GM19238 (cell line): Measurements from ENCODE around the gene IHH.

Source experiments
- DNase-seq: peaks from one replicate; pipeline ENCODE4 v3.0.0; 2011; ENCODE audit warnings: low spot score; ENCODE audit not compliant: insufficient read length

The IHH gene

DNA sequence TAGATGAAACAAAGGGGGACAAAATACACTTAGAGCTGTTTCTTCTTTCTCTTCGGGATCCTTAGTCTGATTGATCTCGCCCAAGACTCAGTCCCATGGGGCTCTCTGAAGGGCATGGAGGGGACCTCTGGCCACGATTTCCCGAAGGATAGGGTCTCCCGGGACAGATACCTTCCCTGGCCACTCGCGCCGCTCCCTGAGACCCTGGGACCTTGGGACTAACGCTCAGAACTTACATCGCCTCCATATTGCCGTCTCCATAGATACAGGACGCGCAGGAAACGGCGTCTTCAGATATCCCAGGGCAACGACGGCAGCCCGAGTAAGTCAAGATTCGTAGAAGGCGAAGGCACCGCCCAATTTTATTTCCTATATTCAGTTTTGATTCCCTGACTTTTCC lies 19.5 kb downstream of the IHH start, which contains the start of gene CFAP65:
Gene CFAP65, minus strand, starts transcription at position 265 of the 400 bp plus-strand sequence. CDS start 2,468 bp downstream, outside the sequence.
- DNase-seq: no peak

DNA sequence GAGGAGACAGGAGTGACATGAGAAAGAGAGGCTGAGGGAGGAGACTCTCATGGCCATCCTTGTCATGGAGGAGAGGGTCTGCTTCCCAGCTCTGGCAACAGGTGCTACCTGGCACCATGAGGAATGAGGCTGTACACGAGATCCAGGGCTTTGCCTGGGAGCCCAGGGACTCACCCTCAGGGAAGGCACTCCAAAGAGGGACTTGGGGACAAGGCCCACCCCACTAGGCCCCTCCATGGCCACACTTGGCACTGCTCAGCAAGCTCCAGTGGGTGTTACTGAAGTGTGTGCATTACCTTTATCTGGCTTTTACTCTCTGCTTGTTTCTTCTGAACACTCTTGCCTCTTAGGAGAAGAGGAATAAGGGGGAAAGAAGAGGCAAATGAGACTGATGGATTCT lies 22.1 kb downstream of the IHH start:
- DNase-seq: no peak

DNA sequence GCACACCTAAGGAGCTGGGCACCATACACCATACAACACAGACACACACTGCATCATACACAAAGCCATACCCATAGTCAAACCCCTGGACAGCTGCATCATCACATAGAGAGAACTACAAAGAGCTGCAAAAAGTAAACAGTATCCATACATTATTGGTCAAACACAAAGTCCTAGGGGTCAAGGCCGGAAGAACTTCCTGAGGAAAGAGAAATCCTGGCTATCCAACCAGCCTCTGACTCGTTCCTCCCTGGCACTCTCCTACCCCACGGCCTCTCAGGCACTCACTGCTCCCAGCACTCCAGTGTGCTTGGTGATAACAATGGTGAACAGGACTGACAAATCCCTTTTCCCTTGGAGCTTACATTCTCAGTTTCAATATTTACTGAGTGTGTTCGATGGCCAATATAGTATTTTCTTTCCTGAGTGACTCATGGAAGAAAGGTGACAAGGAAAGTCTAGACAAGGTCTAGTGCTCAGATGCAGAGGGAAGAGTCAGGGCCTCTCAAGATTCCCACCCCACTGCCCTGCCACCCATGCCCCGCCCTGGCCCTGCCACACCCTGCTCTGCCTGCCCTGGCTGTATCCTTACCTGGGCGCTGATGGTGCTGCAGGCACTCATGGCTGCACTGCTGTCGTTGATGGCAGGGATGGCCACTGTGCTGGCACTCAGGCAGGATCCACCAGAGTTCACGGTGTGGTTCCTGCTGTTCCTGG lies 22.8 kb downstream of the IHH start:
- no peak for DNase-seq

DNA sequence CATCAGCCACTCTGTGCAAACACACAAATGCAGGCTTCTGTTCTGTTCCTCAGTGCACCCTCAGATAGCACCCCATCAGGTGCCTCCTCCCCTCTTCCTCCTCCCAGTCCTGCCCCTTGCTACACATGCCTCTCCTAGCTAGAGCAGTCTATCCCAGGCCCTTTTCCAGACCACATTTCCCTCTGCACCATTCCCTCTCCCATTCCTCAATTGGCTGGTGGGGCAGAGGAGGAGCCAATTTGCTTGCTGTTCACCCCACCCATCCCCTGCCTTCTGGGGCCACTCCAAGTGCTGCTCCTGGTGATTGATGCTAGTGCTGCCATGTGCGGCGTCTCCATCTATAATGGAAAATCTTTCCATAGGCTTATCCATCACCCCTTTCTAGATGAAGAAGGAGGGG lies 24.8 kb downstream of the IHH start:
- no peak for DNase-seq

DNA sequence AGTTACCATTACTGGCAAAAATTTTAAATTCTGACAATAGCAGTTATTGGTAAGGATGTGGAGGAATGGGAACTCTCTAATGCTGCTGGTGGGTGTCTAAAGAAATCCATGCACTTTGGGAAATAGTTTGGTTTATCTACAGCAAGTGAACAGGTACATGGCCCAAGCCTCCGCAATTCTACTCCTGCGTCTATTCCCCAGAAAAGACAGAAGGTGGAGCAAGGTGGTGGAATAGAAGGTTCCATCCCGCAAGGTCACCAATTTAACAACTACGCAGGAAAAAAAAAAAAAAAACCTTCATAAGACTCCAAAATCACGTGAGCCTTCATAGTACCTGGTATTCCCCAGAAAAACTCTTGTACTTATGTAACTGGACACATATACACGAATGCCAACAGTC lies 25.9 kb downstream of the IHH start:
- no peak for DNase-seq

DNA sequence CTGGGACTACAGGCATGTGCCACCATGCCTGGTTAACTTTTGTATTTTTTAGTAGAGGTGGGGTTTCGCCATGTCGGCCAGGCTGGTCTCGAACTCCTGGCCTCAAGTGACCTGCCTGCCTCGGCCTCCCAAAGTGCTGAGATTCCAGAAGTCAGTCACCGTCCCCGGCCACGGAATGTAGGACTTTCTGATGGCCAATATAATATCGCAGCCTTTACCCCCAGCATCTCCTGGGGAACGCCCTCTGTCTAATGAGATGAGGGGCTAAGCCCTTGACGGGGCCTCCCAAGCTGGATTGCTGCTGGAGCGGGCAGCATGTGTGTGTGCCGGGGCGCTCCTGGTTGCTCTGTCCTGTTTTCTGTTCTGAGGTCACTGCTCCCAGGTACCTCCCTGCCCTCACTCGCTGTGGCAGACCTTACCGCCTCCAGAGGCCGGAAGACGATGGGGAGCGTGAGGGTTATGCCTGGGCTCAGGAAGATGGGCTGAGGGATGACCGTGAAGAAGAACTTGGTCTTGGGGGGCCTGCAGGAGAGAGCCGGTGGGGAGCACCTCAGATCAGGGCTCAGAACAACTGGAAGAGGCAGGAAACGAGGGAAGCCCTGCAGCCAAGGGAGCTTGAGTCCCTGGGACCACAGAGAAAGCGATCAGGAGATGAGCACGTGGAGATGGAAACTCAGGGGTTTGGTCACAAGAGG lies 28.5 kb downstream of the IHH start:
- DNase-seq: no peak

DNA sequence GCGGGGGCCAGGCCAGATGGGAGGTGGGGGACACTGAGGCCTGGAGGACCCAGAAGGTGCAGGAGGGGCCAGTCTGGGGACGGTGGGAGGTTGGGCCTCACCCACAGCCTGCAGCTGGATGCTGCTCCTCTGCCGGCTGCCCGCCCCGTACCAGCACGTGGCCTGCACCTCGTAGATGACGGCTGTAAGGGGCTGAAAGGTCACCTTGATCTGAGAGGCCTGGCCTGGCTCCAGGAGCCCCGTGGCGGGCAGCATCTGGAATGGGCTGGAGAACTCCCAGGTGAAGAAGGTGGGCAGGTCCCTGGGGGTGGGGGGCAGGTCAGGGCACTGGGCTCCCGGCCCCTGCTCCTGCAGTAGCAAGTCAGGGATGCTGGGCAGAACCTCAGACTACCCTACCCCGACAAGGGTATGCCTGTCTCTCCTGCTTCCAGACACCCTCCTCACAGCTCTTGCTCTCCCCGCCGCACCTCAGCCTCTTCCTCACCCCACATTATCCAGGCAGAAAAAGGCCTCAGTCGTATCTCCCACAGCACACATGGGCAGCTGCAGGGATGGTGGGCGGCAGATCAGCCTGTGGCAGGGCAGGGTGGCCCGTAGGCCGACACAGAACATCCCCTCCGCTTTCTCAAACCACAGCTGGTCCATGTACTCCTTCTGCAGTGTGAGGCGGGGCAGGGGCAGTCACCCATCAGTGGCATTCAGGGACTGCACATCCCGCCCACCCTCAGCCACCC lies 29.5 kb downstream of the IHH start:
- DNase-seq: no peak

DNA sequence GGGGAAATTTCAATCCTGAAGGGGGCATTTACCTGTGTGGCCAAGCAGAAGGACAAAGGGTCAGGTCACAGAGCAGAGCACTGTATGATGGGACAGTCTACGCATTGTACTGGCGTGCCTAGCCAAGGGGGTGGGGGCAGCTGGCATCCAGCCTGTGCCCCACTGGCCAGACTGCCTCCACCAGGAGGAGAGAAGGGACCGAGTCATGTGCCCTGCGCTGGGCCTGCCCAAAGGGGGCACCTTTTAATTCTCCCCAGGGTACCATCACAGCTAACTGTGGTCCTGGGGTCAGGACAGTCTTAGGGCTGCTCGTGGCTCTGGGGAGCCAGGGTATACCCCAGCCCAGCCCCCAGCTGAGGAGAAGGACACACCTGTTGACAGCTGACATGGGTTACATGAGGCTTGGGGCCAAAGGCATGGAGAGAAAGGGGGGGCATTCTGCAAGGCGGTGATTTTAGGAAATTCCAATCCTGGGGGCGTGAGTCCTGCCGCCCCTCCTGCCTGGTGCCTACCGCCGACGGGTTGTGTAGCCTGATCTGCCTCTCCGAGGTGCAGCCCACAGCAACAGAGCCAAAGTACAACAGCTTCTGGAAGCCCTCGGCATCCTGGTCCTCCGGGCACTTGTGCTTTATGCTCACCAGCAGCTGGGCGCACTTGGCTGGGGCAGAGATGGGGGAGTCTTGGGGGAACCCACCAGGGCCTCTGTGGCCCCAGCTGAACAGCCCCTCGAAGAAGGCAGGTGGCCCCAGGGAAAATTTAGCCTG lies 30.4 kb downstream of the IHH start:
- no peak for DNase-seq

DNA sequence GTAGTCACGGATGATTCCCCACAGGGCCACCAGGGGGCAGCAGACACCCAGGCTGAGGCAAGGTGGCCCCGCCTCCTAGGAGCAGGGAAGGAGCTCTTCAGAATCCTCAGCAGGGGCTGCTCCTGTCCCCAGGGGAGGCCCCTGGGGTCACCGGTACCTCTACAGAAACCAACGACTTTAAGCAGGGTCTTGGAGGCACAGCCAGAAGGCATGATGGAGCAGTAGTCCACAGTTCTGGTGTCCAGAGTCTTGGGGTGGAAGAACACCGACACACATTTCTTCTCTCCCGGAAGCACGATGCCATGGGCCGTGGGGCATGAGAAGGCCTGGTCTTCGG lies 30.9 kb downstream of the IHH start:
- peak; percentile 64 for DNase-seq

DNA sequence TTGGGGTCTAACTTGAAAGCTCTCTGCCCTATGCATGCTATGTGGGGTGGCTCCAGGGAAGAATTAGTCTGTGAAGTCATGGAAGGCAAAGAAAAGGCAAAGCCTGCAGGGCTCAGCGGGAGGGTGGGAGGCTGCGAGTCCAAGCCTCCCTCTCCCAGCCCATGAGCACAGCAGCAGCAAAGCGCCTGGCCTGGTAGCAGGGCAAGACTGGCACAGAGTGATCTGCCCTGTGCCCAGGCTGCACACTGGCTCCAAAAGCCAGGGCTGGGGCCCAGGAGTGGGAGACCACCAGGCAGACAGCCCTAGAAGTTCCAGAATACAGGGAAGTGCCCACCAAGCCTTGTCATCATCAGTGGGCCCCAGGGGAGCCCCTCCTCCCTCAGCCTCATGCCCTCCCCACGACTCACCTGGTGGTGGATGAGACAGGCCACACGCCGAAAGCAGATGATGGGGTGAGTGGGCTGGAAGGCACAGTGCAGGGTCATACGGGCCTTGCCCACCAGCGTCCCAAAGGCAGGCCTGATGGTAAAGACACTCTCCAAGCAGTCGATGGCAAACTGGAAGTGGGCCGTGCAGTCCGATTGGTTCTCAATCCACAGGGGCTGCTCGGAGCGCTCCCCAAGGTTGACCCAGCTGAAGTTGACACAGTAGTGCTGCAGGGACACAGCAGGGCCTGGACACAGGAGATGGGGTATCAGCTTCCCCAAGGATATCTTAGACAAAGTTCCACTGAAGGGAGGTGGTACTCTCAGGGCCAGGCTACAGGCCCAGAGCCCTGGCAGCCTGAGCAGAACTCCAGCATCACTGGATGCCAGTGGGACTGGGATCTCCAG lies 31.5 kb downstream of the IHH start:
- DNase-seq: no peak

DNA sequence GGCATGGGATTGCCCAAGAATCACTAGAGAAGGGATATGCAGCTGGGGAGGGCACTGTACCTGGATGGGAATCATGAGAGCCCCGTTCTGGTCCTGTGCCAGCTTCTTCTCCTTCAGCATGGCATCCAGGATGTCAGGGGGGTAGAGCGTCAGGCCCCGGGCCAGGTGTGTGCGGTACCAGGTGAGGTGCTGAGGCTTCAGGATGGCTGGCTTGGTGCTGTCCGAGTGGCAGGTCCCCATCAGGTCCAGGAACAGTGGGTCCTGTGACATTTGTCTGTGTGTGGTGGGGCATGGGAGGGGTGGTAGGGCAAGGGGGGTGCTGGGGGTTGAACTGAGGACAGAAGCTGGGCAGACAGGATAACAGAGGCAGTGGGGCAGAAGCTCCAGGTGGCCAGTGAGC lies 32.6 kb downstream of the IHH start:
- no peak for DNase-seq

DNA sequence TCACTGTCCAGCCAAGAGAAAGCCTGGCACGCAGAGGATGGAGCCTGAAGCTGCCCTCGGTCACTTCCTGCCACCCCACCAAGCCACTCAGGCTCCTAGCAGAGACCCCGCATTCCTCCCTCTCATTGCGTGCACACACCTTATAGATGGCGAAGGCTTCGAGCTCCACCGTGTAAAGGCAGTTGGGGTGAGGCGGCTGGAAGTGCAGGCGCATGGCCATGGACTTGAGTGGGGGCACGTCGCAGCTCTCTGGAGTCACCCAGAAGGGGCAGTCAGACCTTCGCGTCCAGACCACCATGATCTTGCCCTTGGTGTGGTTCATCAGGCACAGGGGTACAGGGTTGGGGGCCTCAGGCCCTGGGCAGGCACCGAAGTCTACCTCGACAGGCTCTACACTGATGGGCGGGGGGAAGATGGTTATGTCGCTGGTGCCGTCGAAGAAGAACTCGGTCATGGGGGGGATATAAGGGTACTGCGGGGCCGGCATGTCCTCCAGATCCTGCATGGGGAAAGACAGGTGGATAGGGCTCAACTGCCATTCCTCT lies 33.1 kb downstream of the IHH start:
- DNase-seq: no peak

DNA sequence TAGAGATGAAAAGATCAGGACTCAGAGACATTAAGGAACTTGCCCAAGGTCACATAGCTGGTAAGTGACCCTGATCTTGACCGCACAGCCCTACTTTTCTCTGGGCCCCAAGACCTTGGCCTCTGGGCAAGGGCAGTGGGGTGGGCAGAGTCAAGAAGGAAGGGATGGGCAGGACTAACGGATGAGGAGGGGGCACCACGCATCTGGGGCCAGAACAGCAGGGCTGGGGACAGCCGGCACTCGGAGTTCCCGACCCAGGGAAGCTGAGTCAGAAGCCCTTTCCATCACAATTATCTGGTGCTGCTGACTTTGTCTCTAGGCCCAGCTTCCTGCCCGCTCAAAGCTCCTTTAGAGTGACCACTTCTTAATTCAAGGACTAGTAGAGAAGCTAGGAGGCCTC lies 33.8 kb downstream of the IHH start:
- no peak for DNase-seq

DNA sequence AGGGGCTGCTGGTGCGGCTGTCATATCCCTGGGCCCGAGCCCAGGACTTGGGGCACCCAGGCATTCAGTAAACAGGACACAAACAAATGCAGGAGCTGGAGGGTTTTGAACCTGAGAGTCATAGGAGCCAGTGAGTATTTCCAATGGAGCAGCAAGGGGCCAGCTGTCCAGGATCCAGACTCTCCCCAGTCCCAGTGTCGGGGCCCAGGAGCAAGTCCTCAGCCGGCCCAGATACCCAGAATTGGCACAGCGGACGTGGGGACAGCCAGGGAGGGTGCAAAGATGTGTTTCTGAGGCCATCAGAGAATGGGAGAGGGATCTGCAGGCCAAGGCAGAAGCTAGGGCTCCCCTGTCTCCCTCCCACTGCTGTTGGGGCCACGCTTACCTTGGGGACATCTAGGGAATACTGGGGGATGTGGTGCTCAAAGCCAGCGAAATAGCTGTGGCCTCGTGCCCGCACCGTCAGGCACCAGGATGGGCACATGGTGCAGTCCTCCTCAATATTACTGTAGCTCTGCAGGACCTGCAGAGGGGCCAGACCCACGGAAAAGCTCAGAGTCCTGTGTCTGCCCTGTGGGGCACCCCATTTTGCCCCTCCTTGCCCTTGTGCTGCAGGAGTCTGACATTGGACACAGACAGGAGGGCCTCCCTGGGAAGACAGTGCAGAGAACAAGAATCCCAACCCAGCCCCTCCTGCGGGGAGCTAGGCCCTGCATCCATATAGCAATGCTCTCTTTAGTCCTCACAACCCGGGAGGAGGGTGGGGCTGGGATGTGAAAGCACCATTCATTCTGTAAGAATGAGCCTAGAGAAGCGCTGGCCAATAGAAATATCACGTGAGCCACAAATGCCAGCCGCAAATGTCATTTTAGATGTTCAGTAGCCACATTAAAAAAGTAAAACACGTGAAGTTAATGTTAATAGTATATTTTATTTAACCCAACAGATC lies 34.8 kb downstream of the IHH start:
- DNase-seq: no peak

DNA sequence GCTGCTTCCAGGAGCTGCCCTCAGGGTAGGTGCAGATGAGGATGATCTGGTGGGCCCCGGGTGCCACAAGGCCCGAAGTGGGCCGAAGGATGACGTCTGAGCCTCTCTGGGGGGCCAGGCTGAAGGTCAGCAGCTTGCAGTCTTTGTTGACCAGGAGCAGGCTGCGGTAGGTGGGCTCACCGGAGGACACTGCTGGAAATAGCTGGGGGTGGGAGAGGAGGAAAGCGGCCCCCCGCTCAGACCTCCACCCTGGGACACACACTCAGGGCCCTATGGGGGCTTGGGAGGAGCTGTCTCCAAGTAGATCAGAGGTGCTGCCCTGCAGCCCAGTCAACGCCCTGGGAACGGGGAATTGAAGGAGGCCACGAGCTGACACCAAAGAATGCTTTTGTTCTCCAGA lies 36.7 kb downstream of the IHH start:
- DNase-seq: no peak

DNA sequence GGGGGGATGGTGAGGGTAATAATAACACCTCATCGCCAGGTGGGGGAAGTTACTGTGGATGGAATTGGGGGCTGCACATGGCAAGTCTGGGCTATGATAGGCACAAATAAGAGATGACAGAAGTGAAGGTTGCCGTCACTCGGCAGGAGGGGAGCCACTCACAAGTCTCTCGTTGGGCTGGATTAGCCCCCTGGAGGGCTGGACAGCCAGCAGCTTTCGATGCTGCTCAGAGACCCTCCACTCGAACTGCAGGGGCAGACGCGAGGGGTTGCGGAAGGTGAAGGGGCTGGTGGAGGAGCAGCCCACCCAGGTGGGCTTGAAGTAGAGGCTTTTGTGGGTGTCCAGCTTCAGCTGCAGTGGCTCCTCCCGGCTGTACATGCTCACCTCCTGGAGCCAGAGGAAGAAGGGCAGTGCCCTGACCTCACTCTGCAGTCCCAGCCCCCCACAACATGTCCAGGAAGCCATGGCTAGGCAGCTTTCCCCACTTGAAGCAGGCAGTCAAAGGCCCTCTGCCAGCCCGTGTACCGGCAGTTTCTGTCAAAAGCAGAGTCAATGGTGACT lies 37.6 kb downstream of the IHH start:
- DNase-seq: no peak

DNA sequence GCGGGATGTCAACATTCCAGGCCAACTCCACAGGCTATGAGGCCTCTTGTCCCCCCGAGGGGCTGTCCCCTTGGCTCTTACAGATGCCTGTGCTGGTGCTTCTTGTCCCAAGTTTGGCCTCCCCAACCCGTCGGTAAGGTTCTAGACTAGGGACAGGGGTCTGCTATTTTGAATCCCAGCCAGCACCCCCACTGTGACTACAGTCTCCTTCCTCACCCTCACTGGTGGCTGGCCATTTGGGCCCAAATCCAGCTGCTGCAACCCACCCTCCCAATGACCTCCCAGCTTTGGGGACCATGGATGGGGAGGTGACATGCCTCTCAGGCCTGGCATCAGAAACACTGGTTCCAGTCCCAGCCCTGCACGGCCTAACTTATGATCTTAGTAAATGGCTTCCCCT lies 38.1 kb downstream of the IHH start:
- no peak for DNase-seq

DNA sequence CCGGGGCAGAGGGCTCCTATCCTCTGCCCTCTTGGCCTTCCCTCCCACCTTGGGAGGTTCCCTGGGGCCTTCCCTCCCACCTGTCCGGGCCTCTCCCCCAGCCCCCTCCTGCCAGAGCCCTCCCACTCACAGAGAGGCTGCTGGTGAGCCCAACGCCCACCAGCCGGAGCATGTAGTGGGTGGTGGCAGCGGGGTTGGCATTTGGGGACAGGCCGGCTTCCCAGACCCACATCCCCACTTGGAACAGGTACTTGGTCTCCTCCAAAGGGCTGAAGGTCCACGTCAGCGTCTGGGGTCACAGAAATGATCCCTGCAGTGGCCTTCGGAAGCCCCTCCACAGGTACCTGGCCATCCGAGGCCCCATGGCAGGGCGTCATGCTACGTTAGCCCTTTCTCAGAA lies 38.7 kb downstream of the IHH start:
- DNase-seq: no peak

DNA sequence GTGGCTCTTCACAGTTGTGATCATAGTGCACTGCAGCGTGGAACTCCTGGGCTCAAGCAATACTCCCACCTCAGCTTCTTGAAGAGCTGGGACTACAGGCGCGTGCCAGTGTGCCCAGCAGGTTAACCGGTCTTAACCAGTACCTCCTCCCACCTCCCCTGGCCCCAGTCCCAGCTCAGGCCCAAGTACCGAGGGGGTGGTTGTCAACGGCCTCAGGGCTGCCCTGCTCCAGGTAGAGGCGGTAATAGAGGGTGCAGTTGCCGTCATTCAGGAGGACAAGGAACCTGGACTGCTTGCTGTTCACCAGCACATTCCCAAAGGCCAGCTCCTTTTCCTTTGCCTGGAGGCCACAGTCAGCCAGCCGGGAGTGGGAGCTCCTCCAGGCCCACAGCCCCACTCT lies 39.1 kb downstream of the IHH start:
- no peak for DNase-seq
